ENCODE data around the gene RBM45.
"Not testable (repeated sequence)": the region's sequence is repeated elsewhere in the genome, so short reads cannot be mapped to it uniquely, and the experiment has no call there.

The RBM45 gene

GRCh38 chr2:178108176-178108575 lies 4.1 kb upstream of the RBM45 start:
- DNase-seq = no peak

GRCh38 chr2:178109813-178110212 lies 2.4 kb upstream of the RBM45 start:
- DNase-seq = peak; percentile 71

- DNase-seq = no peak
Observed at GRCh38 chr2:178110681-178111080, 1.6 kb upstream of the RBM45 start.

GRCh38 chr2:178111743-178112142 lies 494 bp upstream of the RBM45 start:
- DNase-seq = no peak

- no peak for DNase-seq
Observed at GRCh38 chr2:178114462-178114861, 2.2 kb downstream of the RBM45 start.

GRCh38 chr2:178115271-178115670 lies 3.0 kb downstream of the RBM45 start:
- no peak for DNase-seq

GRCh38 chr2:178117725-178118124 lies 5.5 kb downstream of the RBM45 start:
- no peak for DNase-seq

GRCh38 chr2:178119179-178119922 lies 7.1 kb downstream of the RBM45 start:
- DNase-seq = no peak

- DNase-seq = no peak
Observed at GRCh38 chr2:178123163-178123562, 10.9 kb downstream of the RBM45 start.

- no peak for DNase-seq
Observed at GRCh38 chr2:178125125-178125524, 12.9 kb downstream of the RBM45 start.

GRCh38 chr2:178125862-178126261 lies 13.6 kb downstream of the RBM45 start:
- DNase-seq = no peak

- no peak for DNase-seq
Observed at GRCh38 chr2:178128836-178129630, 16.8 kb downstream of the RBM45 start.

- no peak for DNase-seq
Observed at GRCh38 chr2:178136321-178137025, 24.2 kb downstream of the RBM45 start.

GRCh38 chr2:178142274-178143065 lies 30.2 kb downstream of the RBM45 start:
- DNase-seq = no peak

- no peak for DNase-seq
Observed at GRCh38 chr2:178143481-178143880, 31.2 kb downstream of the RBM45 start.

GRCh38 chr2:178152033-178152432 lies 39.8 kb downstream of the RBM45 start:
- DNase-seq = peak; percentile 71

- DNase-seq = no peak
Observed at GRCh38 chr2:178152542-178152941, 40.3 kb downstream of the RBM45 start.

- no peak for DNase-seq
Observed at GRCh38 chr2:178152977-178153376, 40.7 kb downstream of the RBM45 start.

- not testable (repeated sequence) for DNase-seq
Observed at GRCh38 chr2:178153878-178154277, 41.6 kb downstream of the RBM45 start.

- no peak for DNase-seq
Observed at GRCh38 chr2:178155524-178155923, 43.3 kb downstream of the RBM45 start.

- DNase-seq = no peak
Observed at GRCh38 chr2:178157574-178157973, 45.3 kb downstream of the RBM45 start.

- no peak for DNase-seq
Observed at GRCh38 chr2:178159966-178160365, 47.7 kb downstream of the RBM45 start.

- DNase-seq = no peak
Observed at GRCh38 chr2:178160601-178161000, 48.4 kb downstream of the RBM45 start.

Measured in NCI-H345 (cell line).